ENCODE measurements around the gene TAAR2. TPM values are rescaled to one million over a fixed set of nuclear protein-coding genes. Genes with fewer than 3 reads are reported as not detected.

Gene TAAR2, protein sequence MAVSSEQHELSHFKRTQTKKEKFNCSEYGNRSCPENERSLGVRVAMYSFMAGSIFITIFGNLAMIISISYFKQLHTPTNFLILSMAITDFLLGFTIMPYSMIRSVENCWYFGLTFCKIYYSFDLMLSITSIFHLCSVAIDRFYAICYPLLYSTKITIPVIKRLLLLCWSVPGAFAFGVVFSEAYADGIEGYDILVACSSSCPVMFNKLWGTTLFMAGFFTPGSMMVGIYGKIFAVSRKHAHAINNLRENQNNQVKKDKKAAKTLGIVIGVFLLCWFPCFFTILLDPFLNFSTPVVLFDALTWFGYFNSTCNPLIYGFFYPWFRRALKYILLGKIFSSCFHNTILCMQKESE
- not detected in 2 replicates for total RNA-seq (ENCODE audit: low replicate concordance)

DNA sequence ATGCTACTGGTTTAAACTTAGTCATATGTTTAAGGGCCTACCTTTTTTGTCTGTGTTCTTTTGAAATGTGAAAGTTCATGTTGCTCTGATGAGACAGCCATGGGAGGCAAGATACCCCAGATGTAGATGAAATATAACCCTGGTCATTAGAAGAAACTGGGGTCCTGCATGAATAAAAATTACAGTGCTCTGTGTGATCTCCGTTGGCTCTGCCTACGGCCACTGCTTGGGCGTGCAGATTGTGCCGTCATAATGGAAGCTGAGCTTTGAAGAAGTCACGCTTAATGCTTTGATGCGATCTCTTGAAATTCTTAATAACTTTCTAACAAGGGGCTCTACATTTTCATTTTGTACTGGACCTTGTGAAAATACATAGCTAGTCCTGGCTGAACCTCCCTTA is at the start of gene TAAR2:
TAAR2 (minus strand) TSS at position 101 of the 400 bp plus-strand sequence; CDS start at position 101, 0 bp downstream.

DNA sequence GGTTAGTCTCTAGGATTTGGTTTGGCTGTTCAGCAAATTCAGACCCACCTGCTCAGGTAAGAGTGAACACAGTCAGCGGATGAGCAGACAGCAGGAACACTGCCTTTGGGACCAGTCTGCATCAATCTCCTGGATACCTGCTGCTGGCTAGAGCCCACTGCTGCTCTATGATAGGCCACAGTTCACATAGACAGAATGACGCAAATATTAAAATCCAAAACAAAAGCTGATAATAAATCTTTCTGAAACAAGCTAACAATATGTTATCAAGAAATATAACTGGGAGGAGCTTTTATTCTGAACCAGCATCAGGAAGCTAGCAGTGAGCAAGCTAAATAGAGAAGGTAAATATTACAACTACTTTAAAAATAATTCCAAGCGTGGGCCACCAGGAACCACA is 35.0 kb upstream of the TAAR2 start, which contains the start of gene TAAR1:
TAAR1 (minus strand) TSS at position 101 of the 400 bp plus-strand sequence. CDS start 13,179 bp downstream, outside the sequence.

DNA sequence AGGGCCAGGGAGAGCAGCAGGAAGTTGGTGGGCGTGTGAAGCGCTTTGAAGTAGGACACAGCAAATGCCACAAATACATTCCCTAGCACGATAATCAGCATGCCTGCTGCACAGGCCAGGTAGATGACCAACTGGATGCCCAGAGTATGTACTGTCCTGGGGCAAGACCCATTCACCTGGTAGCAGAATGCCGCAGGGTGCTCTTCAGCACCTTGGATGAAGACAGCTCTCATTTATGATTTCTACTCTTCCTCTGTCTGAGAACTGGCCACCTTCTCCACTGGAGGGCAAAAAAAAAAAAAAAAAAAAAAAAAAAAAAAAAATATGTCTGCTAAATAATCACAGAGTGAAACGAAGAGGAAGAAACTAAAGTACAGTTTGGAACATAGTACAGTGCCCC is 34.6 kb downstream of the TAAR2 start, which contains the start of gene TAAR5:
TAAR5 (minus strand) TSS at position 288 of the 400 bp plus-strand sequence; CDS start at position 233, 55 bp downstream.

DNA sequence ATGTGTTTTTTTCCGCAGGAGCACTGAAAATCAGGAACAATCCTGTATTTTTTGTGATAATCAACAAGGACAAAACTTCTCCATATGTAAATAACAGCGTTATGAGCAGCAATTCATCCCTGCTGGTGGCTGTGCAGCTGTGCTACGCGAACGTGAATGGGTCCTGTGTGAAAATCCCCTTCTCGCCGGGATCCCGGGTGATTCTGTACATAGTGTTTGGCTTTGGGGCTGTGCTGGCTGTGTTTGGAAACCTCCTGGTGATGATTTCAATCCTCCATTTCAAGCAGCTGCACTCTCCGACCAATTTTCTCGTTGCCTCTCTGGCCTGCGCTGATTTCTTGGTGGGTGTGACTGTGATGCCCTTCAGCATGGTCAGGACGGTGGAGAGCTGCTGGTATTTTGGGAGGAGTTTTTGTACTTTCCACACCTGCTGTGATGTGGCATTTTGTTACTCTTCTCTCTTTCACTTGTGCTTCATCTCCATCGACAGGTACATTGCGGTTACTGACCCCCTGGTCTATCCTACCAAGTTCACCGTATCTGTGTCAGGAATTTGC is 53.8 kb downstream of the TAAR2 start, which contains the start of gene TAAR6:
TAAR6 (plus strand) TSS at position 102 of the 557 bp plus-strand sequence; CDS start at position 102, 0 bp downstream.

Other genes with a start within 250 kb of the TAAR2 start
- gene MOXD1, start 222.8 kb downstream of the TAAR2 start, total RNA-seq (ENCODE audit: low replicate concordance): 1.4 and 81.2 TPM in 2 replicates
- gene STX7, start 111.2 kb downstream of the TAAR2 start, total RNA-seq (ENCODE audit: low replicate concordance): 50.1 and 60.8 TPM in 2 replicates
- not detected in 2 replicates for gene TAAR9, start 86.0 kb downstream of the TAAR2 start, total RNA-seq (ENCODE audit: low replicate concordance)
- gene TAAR8, start 71.6 kb downstream of the TAAR2 start, total RNA-seq (ENCODE audit: low replicate concordance): not detected in 2 replicates
- not detected in 2 replicates for gene TAAR6, start 54.0 kb downstream of the TAAR2 start, total RNA-seq (ENCODE audit: low replicate concordance)
- not detected in 2 replicates for gene TAAR5, start 34.5 kb downstream of the TAAR2 start, total RNA-seq (ENCODE audit: low replicate concordance)
- not detected in 2 replicates for gene TAAR1, start 34.9 kb upstream of the TAAR2 start, total RNA-seq (ENCODE audit: low replicate concordance)
- gene VNN1, start 89.8 kb upstream of the TAAR2 start, total RNA-seq (ENCODE audit: low replicate concordance): under 0.01 and 0.12 TPM in 2 replicates
- gene VNN2, start 133.6 kb upstream of the TAAR2 start, total RNA-seq (ENCODE audit: low replicate concordance): 1.3 TPM in 1 of 2 replicates, not detected in the other
- 2.1 and 8.5 TPM in 2 replicates for gene SLC18B1, start 174.4 kb upstream of the TAAR2 start, total RNA-seq (ENCODE audit: low replicate concordance)
- 2,410 and 3,629 TPM in 2 replicates for gene RPS12, start 190.3 kb upstream of the TAAR2 start, total RNA-seq (ENCODE audit: low replicate concordance)